OCI-LY3 (cell line): ENCODE results near the gene SLC7A11.

Experiments used
- CTCF ChIP-seq: fragments of 200-600, 300-600 bp; sonication (generic); IDR thresholded peaks from 2 replicates; pipeline ENCODE4 v1.5.1; 2014; ENCODE audit warnings: antibody characterized with exemption, low read length, low read depth
- EZH2phosphoT487 ChIP-seq: fragments of 200-600 bp; shearing (Covaris generic); IDR thresholded peaks from 2 replicates; pipeline ENCODE4 v1.6.1; 2018; ENCODE audit warnings: antibody characterized with exemption, mixed run types, low read depth

- no peak for TF ChIP-seq CTCF
- no peak for TF ChIP-seq EZH2phosphoT487
Measured at GRCh38 chr4:138233313-138234034, 8.7 kb downstream of the SLC7A11 start.
